ENCODE measurements around the gene WDR90. TPM values are rescaled to one million over a fixed set of nuclear protein-coding genes. Genes with fewer than 3 reads are reported as not detected.

The WDR90 gene
- total RNA-seq, 4 donors from 2014 or later, result 11.1 to 32.1 (median 18.9) TPM

- no peak for DNase-seq (ENCODE audit: low spot score in 2 of 2)
- H3K4me3 ChIP-seq (ENCODE audit: low read depth, poor library complexity, severe bottlenecking), result no peak overlapping the region
- WGBS, 2 donors, result 54 to 70% methylated on average over 9 of the region's 9 CpGs
- TF ChIP-seq CTCF (IDR thresholded peaks at IDR 0.05), result no peak
- no peak for TF ChIP-seq POLR2A (IDR thresholded peaks at IDR 0.05)
- intact Hi-C loops (cut with DNase I; ENCODE audit: low total_unique reads), result no loop called here
These were observed 17.3 kb upstream of the WDR90 start for GRCh38 chr16:631808-632358.

GRCh38 chr16:632486-633335, 16.5 kb upstream of the WDR90 start:
- H3K4me3 ChIP-seq (ENCODE audit: low read depth, poor library complexity, severe bottlenecking), result no peak overlapping the region
- WGBS, 2 donors, result 90 to 95% methylated on average over 19 to 60 of the region's 67 CpGs
- TF ChIP-seq CTCF (IDR thresholded peaks at IDR 0.05) (no peak), POLR2A (IDR thresholded peaks at IDR 0.05) (no peak)
- no peak for DNase-seq (ENCODE audit: low spot score in 2 of 2)
- intact Hi-C loops (cut with DNase I; ENCODE audit: low total_unique reads), result no loop called here

GRCh38 chr16:633336-634050, 15.7 kb upstream of the WDR90 start:
- H3K4me3 ChIP-seq (ENCODE audit: low read depth, poor library complexity, severe bottlenecking), result no peak overlapping the region
- DNase-seq (ENCODE audit: low spot score in 2 of 2), result no peak
- no peak for TF ChIP-seq POLR2A (IDR thresholded peaks at IDR 0.05)
- no peak for TF ChIP-seq CTCF (IDR thresholded peaks at IDR 0.05)
- intact Hi-C loops (cut with DNase I; ENCODE audit: low total_unique reads), result no loop called here
- 95 to 96% methylated on average over 47 to 74 of the region's 74 CpGs for WGBS, 2 donors

GRCh38 chr16:634051-634670, 15.0 kb upstream of the WDR90 start:
- H3K4me3 ChIP-seq (ENCODE audit: low read depth, poor library complexity, severe bottlenecking), result no peak overlapping the region
- DNase-seq (ENCODE audit: low spot score in 2 of 2), result no peak
- intact Hi-C loops (cut with DNase I; ENCODE audit: low total_unique reads), result no loop called here
- no peak for TF ChIP-seq CTCF (IDR thresholded peaks at IDR 0.05)
- TF ChIP-seq POLR2A (IDR thresholded peaks at IDR 0.05), result no peak
- 92 to 97% methylated on average over 18 to 20 of the region's 22 CpGs for WGBS, 2 donors

- WGBS, 2 donors, result 85 to 89% methylated on average over 7 of the region's 7 CpGs
- no peak for TF ChIP-seq CTCF (IDR thresholded peaks at IDR 0.05)
- intact Hi-C loops (cut with DNase I; ENCODE audit: low total_unique reads), result no loop called here
- H3K4me3 ChIP-seq (ENCODE audit: low read depth, poor library complexity, severe bottlenecking), result no peak overlapping the region
- DNase-seq (ENCODE audit: low spot score in 2 of 2), result no peak
These were observed 14.2 kb upstream of the WDR90 start for GRCh38 chr16:634996-635395.
